ENCODE results near the gene MCU. TPM values are rescaled to one million over a fixed set of nuclear protein-coding genes. Genes with fewer than 3 reads are reported as not detected.

The MCU gene
- total RNA-seq, 4 donors from 2014 or later: 11.4 to 33.3 (median 24.9) TPM

GRCh38 chr10:72759584-72759983, 67.6 kb downstream of the MCU start:
- Histone ChIP-seq H3K4me1 (peaks cover 0 to 4% of the 10 kb centered on the region in 2 donors), H3K27ac (no peak overlapping the region), H3K4me3 (replicated peaks in 1 of 3) (no peak overlapping the region), H3K27me3 (no peaks in the 10 kb centered on the region), H3K36me3 (no peaks in the 10 kb centered on the region), H3K9me3 (no peaks in the 10 kb centered on the region)
- intact Hi-C loops (cut with DNase I): no loop called here
- WGBS, 2 donors: 61 to 83% methylated on average over 1 of the region's 1 CpG
- no peak for TF ChIP-seq POLR2A (IDR thresholded peaks at IDR 0.05)
- no peak for TF ChIP-seq CTCF (IDR thresholded peaks at IDR 0.05)
- DNase-seq: no peak

DNA sequence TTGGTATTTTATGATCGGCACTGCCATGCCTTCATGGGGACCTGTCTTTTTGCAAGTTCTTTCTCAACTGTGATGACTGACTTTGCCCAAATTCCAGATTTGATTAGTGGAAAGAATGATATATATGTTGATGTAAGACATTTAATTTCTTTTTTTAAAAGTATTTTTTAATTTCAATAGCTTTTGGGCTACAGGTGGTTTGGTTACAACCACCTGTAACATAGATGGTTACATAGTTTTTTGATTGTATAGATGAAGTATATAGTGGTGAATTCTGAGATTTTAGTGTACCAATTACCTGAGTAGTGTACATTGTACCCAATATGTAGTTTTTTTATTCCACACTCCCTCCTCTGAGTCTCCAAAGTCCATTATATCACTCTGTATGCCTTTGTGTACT, 69.6 kb downstream of the MCU start:
- H3K36me3 ChIP-seq: no peaks in the 10 kb centered on the region
- TF ChIP-seq CTCF (IDR thresholded peaks at IDR 0.05) (no peak), POLR2A (IDR thresholded peaks at IDR 0.05) (no peak)
- H3K4me1 ChIP-seq: peaks cover 0 to 4% of the 10 kb centered on the region in 2 donors
- H3K27me3 ChIP-seq: no peaks in the 10 kb centered on the region
- H3K4me3 ChIP-seq (replicated peaks in 1 of 3): no peak overlapping the region
- no peak for DNase-seq
- no peak overlapping the region for H3K27ac ChIP-seq
- WGBS, 2 donors: 100% methylated on average over 1 of the region's 1 CpG
- intact Hi-C loops (cut with DNase I): no loop called here
- H3K9me3 ChIP-seq: no peaks in the 10 kb centered on the region

DNA sequence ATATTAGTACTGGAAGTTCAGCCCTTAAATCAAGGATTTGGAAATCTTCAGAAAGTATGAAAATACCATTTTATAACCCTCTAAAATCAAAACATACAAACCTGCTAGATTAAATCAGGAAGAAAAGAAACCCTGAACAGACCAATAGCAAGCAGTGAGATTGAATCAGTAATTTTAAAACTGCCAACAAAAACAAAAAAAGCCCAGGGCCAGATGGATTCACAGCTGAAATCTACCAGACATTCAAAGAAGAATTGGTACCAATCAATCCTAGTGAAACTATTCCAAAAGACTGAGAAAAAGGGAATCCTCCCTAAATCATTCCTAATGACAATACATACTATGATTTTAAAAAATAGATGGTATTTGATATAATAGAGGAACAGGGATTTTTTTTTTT, 70.1 kb downstream of the MCU start:
- Histone ChIP-seq H3K27ac (no peak overlapping the region), H3K27me3 (no peaks in the 10 kb centered on the region), H3K4me3 (replicated peaks in 1 of 3) (no peak overlapping the region), H3K36me3 (no peaks in the 10 kb centered on the region), H3K9me3 (no peaks in the 10 kb centered on the region), H3K4me1 (peaks cover 0 to 4% of the 10 kb centered on the region in 2 donors)
- intact Hi-C loops (cut with DNase I): no loop called here
- no peak for DNase-seq
- no peak for TF ChIP-seq POLR2A (IDR thresholded peaks at IDR 0.05)
- no peak for TF ChIP-seq CTCF (IDR thresholded peaks at IDR 0.05)

- H3K27me3 ChIP-seq: no peaks in the 10 kb centered on the region
- H3K4me1 ChIP-seq: peaks cover 0 to 4% of the 10 kb centered on the region in 2 donors
- H3K27ac ChIP-seq: no peak overlapping the region
- intact Hi-C loops (cut with DNase I): no loop called here
- H3K36me3 ChIP-seq: no peaks in the 10 kb centered on the region
- H3K4me3 ChIP-seq (replicated peaks in 1 of 3): no peak overlapping the region
- TF ChIP-seq CTCF (IDR thresholded peaks at IDR 0.05): no peak
- no peak for TF ChIP-seq POLR2A (IDR thresholded peaks at IDR 0.05)
- no peaks in the 10 kb centered on the region for H3K9me3 ChIP-seq
- no peak for DNase-seq
- WGBS, 2 donors: 84% methylated on average over 3 of the region's 3 CpGs
These were observed 71.3 kb downstream of the MCU start for GRCh38 chr10:72763201-72763600.

GRCh38 chr10:72764151-72764550, 72.2 kb downstream of the MCU start:
- peaks cover 0 to 4% of the 10 kb centered on the region in 2 donors for H3K4me1 ChIP-seq
- no peaks in the 10 kb centered on the region for H3K9me3 ChIP-seq
- H3K27ac ChIP-seq: no peak overlapping the region
- no peak overlapping the region for H3K4me3 ChIP-seq (replicated peaks in 1 of 3)
- intact Hi-C loops (cut with DNase I): no loop called here
- H3K27me3 ChIP-seq: no peaks in the 10 kb centered on the region
- TF ChIP-seq CTCF (IDR thresholded peaks at IDR 0.05): no peak
- no peak for TF ChIP-seq POLR2A (IDR thresholded peaks at IDR 0.05)
- DNase-seq: no peak
- H3K36me3 ChIP-seq: no peaks in the 10 kb centered on the region
